SK-N-SH treated with all-trans-retinoic acid at 6 μM for 48 hours (cell line): ENCODE data around the gene DVL1.

Source experiments
- ATAC-seq: fragments of 200-7000 bp; cut with Tn5 transposase; 3 replicates; pipeline ENCODE4 v1.9.1; 2020; ENCODE audit warnings: mild to moderate bottlenecking, moderate library complexity
- ARNTL ChIP-seq: fragments of 450-650 bp; formaldehyde crosslinking; IDR thresholded peaks from 2 replicates; pipeline ENCODE4 v1.5.0; 2020; ENCODE audit warnings: low read depth, mild to moderate bottlenecking, moderate library complexity, borderline replicate concordance
- BACH2 ChIP-seq: fragments of 250-450 bp; sonication (Bioruptor Pico); IDR thresholded peaks from 2 replicates; pipeline ENCODE4 v1.9.0; 2021; ENCODE audit warnings: mild to moderate bottlenecking, borderline replicate concordance
- CREB5 ChIP-seq: fragments of 250-450 bp; sonication (Bioruptor Pico); IDR thresholded peaks from 2 replicates; pipeline ENCODE4 v1.5.1; 2020; ENCODE audit warnings: low read depth, mild to moderate bottlenecking, moderate library complexity
- CSDC2 ChIP-seq: fragments of 250-450 bp; sonication (Bioruptor Pico); IDR thresholded peaks from 2 replicates; pipeline ENCODE4 v1.5.0; 2020; ENCODE audit warnings: mild to moderate bottlenecking, moderate library complexity
- CSRNP3 ChIP-seq: fragments of 250-450 bp; sonication (Bioruptor Pico); IDR thresholded peaks from 2 replicates; pipeline ENCODE4 v1.5.1; 2021; ENCODE audit warnings: mild to moderate bottlenecking, moderate library complexity
- ESRRG ChIP-seq: fragments of 250-450 bp; sonication (Bioruptor Pico); IDR thresholded peaks from 2 replicates; pipeline ENCODE4 v1.6.1; 2021; ENCODE audit warnings: mild to moderate bottlenecking
- GLIS3 ChIP-seq: fragments of 250-450 bp; sonication (Bioruptor Pico); IDR thresholded peaks from 2 replicates; pipeline ENCODE4 v1.5.0; 2020; ENCODE audit warnings: mild to moderate bottlenecking, moderate library complexity
- OSR1 ChIP-seq: fragments of 250-450 bp; sonication (Bioruptor Pico); IDR thresholded peaks from 2 replicates; pipeline ENCODE4 v1.8.0; 2022; ENCODE audit warnings: moderate library complexity, mild to moderate bottlenecking, inconsistent platforms
- PATZ1 ChIP-seq: fragments of 250-450 bp; sonication (Bioruptor Pico); IDR thresholded peaks from 2 replicates; pipeline ENCODE4 v1.8.0; 2020; ENCODE audit warnings: mild to moderate bottlenecking, moderate library complexity, borderline replicate concordance
- POU6F1 ChIP-seq: fragments of 250-450 bp; sonication (Bioruptor Pico); IDR thresholded peaks from 2 replicates; pipeline ENCODE4 v1.8.0; 2021; ENCODE audit warnings: low read depth, mild to moderate bottlenecking, moderate library complexity, borderline replicate concordance
- PPARA ChIP-seq: fragments of 250-450 bp; sonication (Bioruptor Pico); IDR thresholded peaks from 2 replicates; pipeline ENCODE4 v1.5.0; 2020; ENCODE audit warnings: mild to moderate bottlenecking, borderline replicate concordance
- RARB ChIP-seq: fragments of 250-450 bp; sonication (Bioruptor Pico); IDR thresholded peaks from 2 replicates; pipeline ENCODE4 v1.8.0; 2021; ENCODE audit warnings: mild to moderate bottlenecking, moderate library complexity
- SNAI2 ChIP-seq: fragments of 250-450 bp; sonication (Bioruptor Pico); IDR thresholded peaks from 2 replicates; pipeline ENCODE4 v1.5.0; 2020; ENCODE audit warnings: mild to moderate bottlenecking, moderate library complexity
- TCF4 ChIP-seq: fragments of 250-450 bp; sonication (Bioruptor Pico); IDR thresholded peaks from 2 replicates; pipeline ENCODE4 v1.8.0; 2021; ENCODE audit warnings: mild to moderate bottlenecking, moderate library complexity, borderline replicate concordance
- TOX ChIP-seq: fragments of 250-450 bp; sonication (Bioruptor Pico); IDR thresholded peaks from 2 replicates; pipeline ENCODE4 v1.8.0; 2021; ENCODE audit warnings: mild to moderate bottlenecking, moderate library complexity, borderline replicate concordance
- TSHZ2 ChIP-seq: fragments of 250-450 bp; sonication (Bioruptor Pico); IDR thresholded peaks from 2 replicates; pipeline ENCODE4 v1.5.0; 2020; ENCODE audit warnings: mild to moderate bottlenecking, moderate library complexity
- ZC3H10 ChIP-seq: fragments of 250-450 bp; sonication (Bioruptor Pico); IDR thresholded peaks from 2 replicates; pipeline ENCODE4 v1.5.1; 2021; ENCODE audit warnings: mild to moderate bottlenecking, moderate library complexity
- ZFP3 ChIP-seq: fragments of 250-450 bp; sonication (Bioruptor Pico); IDR thresholded peaks from 2 replicates; pipeline ENCODE4 v1.5.0; 2020; ENCODE audit warnings: mild to moderate bottlenecking, moderate library complexity
- ZFP30 ChIP-seq: fragments of 450-650 bp; formaldehyde crosslinking; IDR thresholded peaks from 2 replicates; pipeline ENCODE4 v1.5.0; 2022; ENCODE audit warnings: mild to moderate bottlenecking, moderate library complexity
- ZNF565 ChIP-seq: fragments of 450-650 bp; formaldehyde crosslinking; conservative IDR thresholded peaks from 2 replicates; pipeline ENCODE4 v1.5.0; 2020; ENCODE audit warnings: low read depth, mild to moderate bottlenecking, moderate library complexity
- ZNF70 ChIP-seq: fragments of 450-650 bp; formaldehyde crosslinking; IDR thresholded peaks from 2 replicates; pipeline ENCODE4 v1.5.0; 2020; ENCODE audit warnings: mild to moderate bottlenecking, moderate library complexity
- ZNF8 ChIP-seq: fragments of 450-650 bp; formaldehyde crosslinking; IDR thresholded peaks from 2 replicates; pipeline ENCODE4 v1.5.0; 2020; ENCODE audit warnings: mild to moderate bottlenecking, moderate library complexity

DVL1 gene

GRCh38 chr1:1310109-1310385, 39.2 kb downstream of the DVL1 start:
- TF ChIP-seq CSDC2 (CRISPR knock-in tag) (no peak), ESRRG (no peak), ZNF8 (CRISPR knock-in tag) (no peak), ZFP3 (CRISPR knock-in tag) (no peak), CREB5 (no peak), BACH2 (CRISPR knock-in tag) (no peak), ZNF565 (CRISPR knock-in tag) (no peak), SNAI2 (no peak), RARB (CRISPR knock-in tag) (no peak), ZNF70 (no peak), PPARA (CRISPR knock-in tag) (no peak), ZC3H10 (CRISPR knock-in tag) (no peak), ARNTL (CRISPR knock-in tag) (no peak)
- no peak for ATAC-seq

GRCh38 chr1:1309251-1310108, 39.7 kb downstream of the DVL1 start:
- TF ChIP-seq RARB (CRISPR knock-in tag) (no peak), BACH2 (CRISPR knock-in tag) (no peak), ZFP30 (CRISPR knock-in tag) (no peak), CSDC2 (CRISPR knock-in tag) (no peak), ZFP3 (CRISPR knock-in tag) (no peak), CSRNP3 (CRISPR knock-in tag) (no peak), PPARA (CRISPR knock-in tag) (no peak), TSHZ2 (CRISPR knock-in tag) (no peak), ZC3H10 (CRISPR knock-in tag) (no peak), POU6F1 (CRISPR knock-in tag) (no peak), PATZ1 (CRISPR knock-in tag) (no peak), TOX (CRISPR knock-in tag) (no peak), OSR1 (no peak), ZNF70 (no peak), GLIS3 (CRISPR knock-in tag) (no peak), TCF4 (CRISPR knock-in tag) (no peak), CREB5 (no peak), SNAI2 (no peak)
- peak; percentile 0 for ATAC-seq
